Fibroblast of pulmonary artery (primary cell): ENCODE data around the gene DHX29.

Source experiments
- DNase-seq: peaks from one replicate; pipeline ENCODE4 v3.0.0-alpha.2; 2010; ENCODE audit warnings: low read depth
- H3K4me3 ChIP-seq: replicated peaks from 2 replicates; pipeline ENCODE4 v1.5.1; 2011; ENCODE audit warnings: low read depth, mild to moderate bottlenecking, control low read depth, low read length, moderate library complexity
- CTCF ChIP-seq: IDR thresholded peaks from 2 replicates; pipeline ENCODE4 v1.5.1; 2011; ENCODE audit warnings: mild to moderate bottlenecking, control low read depth, low read length, inconsistent platforms; ENCODE audit errors: missing control alignments

DHX29 gene

GRCh38 chr5:55303238-55303690 lies 4.2 kb downstream of the DHX29 start:
- no peak overlapping the region for H3K4me3 ChIP-seq
- no peak for TF ChIP-seq CTCF
- DNase-seq = peak; percentile 76

DNA sequence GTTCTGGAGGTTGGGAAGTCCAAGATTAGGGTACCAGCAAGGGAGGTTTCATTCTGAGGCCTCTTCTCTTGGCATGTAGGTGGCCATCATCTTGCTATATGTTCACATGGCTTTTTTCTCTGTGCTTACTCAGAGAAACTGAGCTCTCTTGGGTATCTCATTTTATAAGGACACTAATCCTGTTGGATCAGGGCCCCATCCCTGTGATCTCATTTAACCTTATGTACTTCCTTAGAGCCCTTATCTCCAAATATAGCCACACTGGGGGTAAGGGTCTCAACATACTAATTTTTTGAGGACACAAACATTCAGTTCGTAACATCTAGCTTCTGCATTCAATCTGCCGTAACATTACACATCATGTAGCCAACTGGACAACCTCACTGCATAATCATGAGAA lies 6.6 kb downstream of the DHX29 start:
- TF ChIP-seq CTCF = no peak
- no peak overlapping the region for H3K4me3 ChIP-seq
- no peak for DNase-seq

DNA sequence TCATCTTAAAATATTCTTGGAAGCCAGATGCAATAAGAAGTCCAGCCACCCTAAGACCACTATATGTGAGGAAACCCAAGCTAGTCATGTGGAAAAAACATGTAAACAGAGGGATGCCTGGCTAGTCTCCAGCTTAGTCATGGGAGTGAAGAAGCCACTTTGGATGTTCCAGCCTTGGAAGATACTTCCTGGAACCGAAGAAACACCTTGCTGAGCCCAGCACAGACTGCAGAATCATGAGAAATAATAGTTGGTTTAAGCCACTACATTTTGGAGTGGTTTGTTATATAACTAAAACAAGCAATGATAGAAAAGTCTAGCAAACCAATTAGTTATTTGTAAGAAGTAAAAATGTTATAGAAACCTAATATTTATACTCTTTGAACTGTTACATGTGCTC lies 12.6 kb downstream of the DHX29 start:
- no peak for DNase-seq
- TF ChIP-seq CTCF = no peak

GRCh38 chr5:55290991-55291390 lies 16.5 kb downstream of the DHX29 start:
- TF ChIP-seq CTCF = no peak
- DNase-seq = no peak
- no peak overlapping the region for H3K4me3 ChIP-seq

More for the DNA sequence above, 12.6 kb downstream of the DHX29 start:
- H3K4me3 ChIP-seq = no peak overlapping the region

GRCh38 chr5:55289808-55290207 lies 17.7 kb downstream of the DHX29 start:
- no peak for TF ChIP-seq CTCF
- no peak for DNase-seq
- no peak overlapping the region for H3K4me3 ChIP-seq

GRCh38 chr5:55286411-55286933 lies 21.0 kb downstream of the DHX29 start:
- no peak for DNase-seq
- no peak for TF ChIP-seq CTCF

DNA sequence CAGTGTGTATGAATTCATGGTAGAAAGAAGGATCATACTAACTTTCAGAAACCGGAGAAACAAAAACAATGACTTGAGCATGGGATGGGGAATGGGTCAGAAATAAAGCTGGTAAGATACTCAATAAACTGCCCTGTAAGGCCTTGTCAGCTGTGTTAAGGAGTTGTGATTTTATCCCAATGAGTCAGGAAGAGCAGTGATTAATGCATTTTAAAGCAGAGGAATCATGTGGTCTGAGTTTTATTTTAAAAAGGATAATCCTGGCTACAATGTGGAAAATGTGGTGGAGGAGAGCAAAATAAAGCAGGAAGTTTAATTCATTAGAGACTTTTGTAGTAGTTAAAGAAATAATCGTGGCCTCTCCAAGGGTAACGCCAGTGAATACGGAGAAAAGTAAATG lies 28.7 kb downstream of the DHX29 start:
- TF ChIP-seq CTCF = no peak
- DNase-seq = no peak
- no peak overlapping the region for H3K4me3 ChIP-seq

More at GRCh38 chr5:55286411-55286933, 21.0 kb downstream of the DHX29 start:
- no peak overlapping the region for H3K4me3 ChIP-seq
